AG04450 (cell line): ENCODE data around the gene MYH10. TPM values are rescaled to one million over a fixed set of nuclear protein-coding genes. Genes with fewer than 3 reads are reported as not detected.

ENCODE experiments used
- CTCF ChIA-PET: fragments of 300-600, 350-600 bp; formaldehyde crosslinking; extraction: SDS; loops from one replicate; lab custom pipeline; 2022; ENCODE audit warnings: antibody characterized with exemption, inconsistent platforms; lab: Charles Lee
- POLR2A ChIA-PET: fragments of 350-600 bp; formaldehyde crosslinking; extraction: SDS; loops from one replicate; lab custom pipeline; 2021; ENCODE audit warnings: antibody characterized with exemption, inconsistent platforms; lab: Yijun Ruan, JAX
- DNase-seq: peaks from one replicate; pipeline ENCODE4 v3.0.0-alpha.2; 2011; ENCODE audit warnings: low read depth, low spot score
- H3K27ac ChIP-seq: one replicate; pipeline ENCODE4 v1.5.1; 2012; ENCODE audit warnings: low read depth, low read length, control low read depth
- H3K27me3 ChIP-seq: one replicate; pipeline ENCODE4 v1.6.0; 2012; ENCODE audit warnings: low read length; ENCODE audit not compliant: control insufficient read depth, insufficient read depth
- H3K4me3 ChIP-seq: 2 replicates; pipeline ENCODE4 v1.5.1; 2011; ENCODE audit warnings: mild to moderate bottlenecking, low read depth, low read length, control low read depth
- H3K9me3 ChIP-seq: 2 replicates; pipeline ENCODE4 v1.5.1; 2012; ENCODE audit warnings: low read length; ENCODE audit not compliant: control insufficient read depth, insufficient read depth
- polyA plus RNA-seq: library from polyadenylated mRNA; depleted of rRNA; stranded (reverse); fragments of >200 nt; gene quantifications from 2 replicates; pipeline ENCODE4 v1.2.3, GENCODE V29; 2011
- TF ChIP-seq, protein P1 (sequence below): IDR thresholded peaks from 2 replicates; pipeline ENCODE4 v1.5.1; 2011; ENCODE audit warnings: low read depth, low read length, control low read depth, inconsistent platforms

Gene MYH10
- polyA plus RNA-seq, 1 experiment = 103 TPM

DNA sequence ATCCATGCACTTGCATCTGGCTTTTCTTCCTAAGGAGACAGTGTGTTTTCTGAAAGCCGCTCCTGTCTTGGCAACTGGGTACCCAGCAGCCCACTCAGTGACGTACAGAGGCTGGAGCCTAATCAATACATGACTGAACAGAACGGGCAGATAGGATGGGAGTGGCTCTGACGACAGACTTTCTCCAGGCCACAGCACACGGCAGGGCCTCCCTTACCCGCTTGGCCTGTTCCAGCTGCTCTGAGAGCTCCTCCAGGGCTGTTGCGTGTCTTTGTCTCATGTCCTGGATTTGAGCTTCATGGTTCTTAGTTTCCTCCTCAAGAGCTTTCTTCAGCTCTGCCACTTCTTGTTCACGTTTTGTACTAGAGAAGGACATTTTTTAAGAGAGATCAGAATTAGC lies 129.9 kb downstream of the MYH10 start:
- no peak overlapping the region for H3K4me3 ChIP-seq
- ChIA-PET CTCF (no interaction called here), POLR2A (no interaction called here)
- TF ChIP-seq, protein P1, sequence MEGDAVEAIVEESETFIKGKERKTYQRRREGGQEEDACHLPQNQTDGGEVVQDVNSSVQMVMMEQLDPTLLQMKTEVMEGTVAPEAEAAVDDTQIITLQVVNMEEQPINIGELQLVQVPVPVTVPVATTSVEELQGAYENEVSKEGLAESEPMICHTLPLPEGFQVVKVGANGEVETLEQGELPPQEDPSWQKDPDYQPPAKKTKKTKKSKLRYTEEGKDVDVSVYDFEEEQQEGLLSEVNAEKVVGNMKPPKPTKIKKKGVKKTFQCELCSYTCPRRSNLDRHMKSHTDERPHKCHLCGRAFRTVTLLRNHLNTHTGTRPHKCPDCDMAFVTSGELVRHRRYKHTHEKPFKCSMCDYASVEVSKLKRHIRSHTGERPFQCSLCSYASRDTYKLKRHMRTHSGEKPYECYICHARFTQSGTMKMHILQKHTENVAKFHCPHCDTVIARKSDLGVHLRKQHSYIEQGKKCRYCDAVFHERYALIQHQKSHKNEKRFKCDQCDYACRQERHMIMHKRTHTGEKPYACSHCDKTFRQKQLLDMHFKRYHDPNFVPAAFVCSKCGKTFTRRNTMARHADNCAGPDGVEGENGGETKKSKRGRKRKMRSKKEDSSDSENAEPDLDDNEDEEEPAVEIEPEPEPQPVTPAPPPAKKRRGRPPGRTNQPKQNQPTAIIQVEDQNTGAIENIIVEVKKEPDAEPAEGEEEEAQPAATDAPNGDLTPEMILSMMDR = no peak
- no peak for DNase-seq
- no peaks in the 10 kb centered on the region for H3K27me3 ChIP-seq
- no peaks in the 10 kb centered on the region for H3K9me3 ChIP-seq
- H3K27ac ChIP-seq = no peak overlapping the region

DNA sequence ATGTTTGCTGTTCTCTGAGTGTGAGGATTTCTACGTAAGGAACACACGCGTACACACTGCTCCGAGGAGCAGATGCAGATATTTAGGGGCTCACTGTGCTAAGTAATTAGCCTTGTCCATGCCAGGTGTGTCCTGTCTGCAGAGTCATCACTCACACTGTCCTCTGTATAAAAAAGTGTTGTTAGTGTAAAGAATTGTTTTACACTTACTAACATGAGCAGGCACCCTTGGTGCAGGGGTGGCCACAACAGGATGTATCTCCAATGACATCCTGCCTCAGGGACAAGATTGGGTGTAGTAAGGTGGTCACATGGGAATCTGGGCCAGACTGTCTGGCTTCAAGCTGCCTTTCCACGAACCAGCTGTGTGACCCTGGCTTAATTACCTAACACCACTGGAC lies 130.9 kb downstream of the MYH10 start:
- CTCF ChIA-PET = no interaction called here
- POLR2A ChIA-PET = no interaction called here

DNA sequence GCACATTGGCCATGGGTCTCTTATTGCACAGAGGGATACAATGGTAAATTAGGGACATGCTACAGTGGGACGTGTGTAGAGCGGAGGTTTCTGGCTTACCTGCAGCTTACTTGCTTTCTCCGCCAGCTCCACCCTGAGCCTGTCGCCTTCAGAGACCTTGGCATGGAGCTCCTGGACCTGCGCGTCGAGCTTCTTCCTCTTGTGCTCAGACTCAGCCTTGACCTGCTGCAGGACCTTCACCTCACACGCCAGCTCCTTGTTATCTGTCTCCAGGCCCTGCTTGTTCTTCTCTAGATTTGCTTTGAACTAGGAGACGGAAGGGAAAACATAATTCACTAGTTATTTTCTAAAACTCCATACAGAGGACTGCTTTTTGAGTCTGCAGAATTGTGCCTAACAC lies 131.4 kb downstream of the MYH10 start:
- Histone ChIP-seq H3K4me3 (no peak overlapping the region), H3K27ac (no peak overlapping the region), H3K27me3 (no peaks in the 10 kb centered on the region), H3K9me3 (no peaks in the 10 kb centered on the region)
- TF ChIP-seq, protein P1 = no peak
- DNase-seq = no peak
- POLR2A ChIA-PET = no interaction called here
- CTCF ChIA-PET = no interaction called here

More for the DNA sequence above, 130.9 kb downstream of the MYH10 start:
- Histone ChIP-seq H3K27ac (no peak overlapping the region), H3K27me3 (no peaks in the 10 kb centered on the region), H3K4me3 (no peak overlapping the region), H3K9me3 (no peaks in the 10 kb centered on the region)
- TF ChIP-seq, protein P1 = no peak
- DNase-seq = no peak

DNA sequence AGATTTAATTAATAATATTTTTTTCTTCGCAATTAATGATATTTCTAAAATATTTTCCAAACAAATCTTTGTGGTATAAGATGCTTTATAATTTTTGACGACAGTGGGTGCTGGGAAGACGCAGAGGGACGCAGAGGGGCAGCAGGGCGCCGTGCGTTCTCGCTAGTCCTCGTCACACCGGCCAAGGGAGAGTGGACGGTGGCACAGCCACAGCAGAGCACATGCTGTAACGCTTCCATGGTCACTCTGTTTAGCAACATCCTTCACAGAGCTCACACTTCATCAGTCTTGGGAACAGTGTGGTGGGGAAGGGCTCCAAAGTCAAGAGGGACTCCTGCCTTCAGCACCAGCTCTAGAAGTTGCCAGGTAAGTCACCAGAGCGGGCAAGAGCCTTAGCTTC lies 134.4 kb downstream of the MYH10 start:
- no peak overlapping the region for H3K4me3 ChIP-seq
- no peaks in the 10 kb centered on the region for H3K27me3 ChIP-seq
- H3K9me3 ChIP-seq = no peaks in the 10 kb centered on the region
- ChIA-PET POLR2A (interaction anchor here (0.6 kb wide), 1 partner anchor 396 kb away, joined by 5 read pairs; no protein-coding TSS in a partner anchor), CTCF (interaction anchor here (0.8 to 1.4 kb wide), 2 partner anchors 86 to 250 kb away, joined by 3 to 8 read pairs; no protein-coding TSS in a partner anchor)
- TF ChIP-seq, protein P1 = no peak
- no peak for DNase-seq
- no peak overlapping the region for H3K27ac ChIP-seq

DNA sequence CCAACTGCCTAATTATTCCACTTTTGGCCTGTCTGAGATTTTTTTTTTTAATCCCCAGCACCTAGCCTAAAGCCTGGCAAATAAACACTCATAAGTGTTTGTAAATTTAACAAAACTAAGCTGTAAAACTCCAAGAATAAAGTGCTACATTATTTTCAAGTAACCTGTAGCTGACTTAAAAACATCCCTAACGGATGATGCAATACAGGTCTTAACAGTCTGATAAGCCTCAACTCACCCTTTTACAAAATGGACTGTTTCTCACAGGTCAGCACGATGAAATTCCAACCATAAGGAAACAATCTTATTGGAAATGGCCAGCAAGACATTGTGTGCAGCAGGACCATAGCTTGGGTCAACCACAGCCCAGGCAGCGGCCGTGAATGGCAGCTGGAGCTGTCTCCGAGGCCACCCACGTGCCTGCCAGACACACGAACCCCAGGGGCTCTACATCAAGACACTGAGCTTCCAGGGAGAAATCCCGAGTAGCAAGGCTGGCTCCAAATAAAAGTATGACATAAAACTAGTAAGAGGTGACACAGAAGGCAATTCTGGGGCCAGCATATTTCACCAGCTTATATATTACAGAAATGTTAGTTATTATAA lies 135.9 kb downstream of the MYH10 start:
- no peaks in the 10 kb centered on the region for H3K9me3 ChIP-seq
- H3K27me3 ChIP-seq = no peaks in the 10 kb centered on the region
- no peak overlapping the region for H3K4me3 ChIP-seq
- CTCF ChIA-PET = interaction anchor here (0.9 to 1.4 kb wide), 2 partner anchors 84 to 251 kb away, joined by 3 to 8 read pairs; no protein-coding TSS in a partner anchor
- POLR2A ChIA-PET = interaction anchor here (0.6 kb wide), 1 partner anchor 29 kb away, joined by 13 read pairs; no protein-coding TSS in a partner anchor
- DNase-seq = no peak
- TF ChIP-seq, protein P1 = no peak
- H3K27ac ChIP-seq = no peak overlapping the region
